HG02943 (cell line): Measurements from ENCODE around the gene MGAT4D.
A peak's percentile ranks its signal among the peaks of the same experiment; 100 is the strongest.
"Not testable (repeated sequence)": the region's sequence is repeated elsewhere in the genome, so short reads cannot be mapped to it uniquely, and the experiment has no call there.

Experiments used
- ATAC-seq: cut with Tn5 transposase; IDR thresholded peaks from one replicate; pipeline ENCODE4 v1.9.1; 2021; ENCODE audit warnings: mild to moderate bottlenecking, low read depth, moderate library complexity; ENCODE audit not compliant: unreplicated experiment

The MGAT4D gene

GRCh38 chr4:140444347-140444746 is 53.7 kb downstream of the MGAT4D start:
- not testable (repeated sequence) for ATAC-seq

- ATAC-seq, result no peak
These were observed 58.4 kb downstream of the MGAT4D start for GRCh38 chr4:140439644-140440142.

DNA sequence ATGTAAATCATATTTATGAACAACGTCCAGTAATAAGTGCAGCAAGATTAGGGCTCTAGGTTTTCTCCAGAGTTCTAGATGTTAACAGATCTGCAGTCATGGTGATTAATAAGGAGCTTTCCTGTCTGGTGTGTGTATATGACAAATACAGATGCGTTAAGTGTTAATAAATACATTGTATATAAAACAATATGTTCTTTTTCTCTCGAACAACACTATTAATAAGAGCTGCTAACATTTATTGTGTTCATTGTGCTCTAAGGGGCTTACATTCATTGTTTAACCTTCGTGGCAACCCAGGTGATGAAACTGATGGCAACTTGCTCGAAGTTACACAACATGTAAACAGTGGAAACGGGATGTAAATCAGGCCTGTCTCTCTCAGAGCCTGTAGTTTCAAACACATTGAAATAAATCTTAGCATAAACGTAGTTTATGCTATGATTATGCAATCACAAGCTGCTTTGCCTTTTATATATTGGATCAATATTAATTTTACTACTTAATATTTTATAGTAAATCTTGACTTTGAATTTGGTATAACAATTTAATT is 70.1 kb downstream of the MGAT4D start:
- no peak for ATAC-seq

- ATAC-seq, result peak; percentile 81
These were observed 70.8 kb downstream of the MGAT4D start, which contains the start of gene CLGN for GRCh38 chr4:140427106-140427918. Gene CLGN (minus strand): TSS chr4:140427648. CDS start chr4:140413078, 14,570 bp downstream.

DNA sequence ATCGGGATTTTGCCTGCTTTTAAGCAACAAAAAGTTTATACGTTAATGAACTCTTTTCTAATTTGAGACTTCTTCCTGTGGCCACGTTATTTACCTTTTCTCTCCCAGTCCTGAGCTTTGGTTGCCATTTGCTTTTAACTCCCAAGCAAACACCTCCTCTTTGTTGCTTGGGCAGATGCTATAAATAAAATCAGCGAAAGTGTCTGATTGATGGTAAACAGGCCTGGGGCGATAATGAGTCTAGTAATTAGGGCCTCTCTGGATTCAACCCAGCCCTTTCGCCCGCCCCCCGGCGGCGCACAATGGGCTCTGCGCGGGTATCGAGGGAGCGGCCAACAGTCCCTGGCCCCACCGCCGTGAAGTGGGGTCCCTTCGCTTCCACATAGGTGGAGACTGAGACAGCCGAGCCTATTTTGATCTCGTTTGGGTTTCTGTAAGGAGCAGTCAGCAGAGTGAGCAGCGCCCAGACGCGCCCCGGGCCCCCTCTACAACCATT is 71.4 kb downstream of the MGAT4D start:
- ATAC-seq, result peak; percentile 20

- no peak for ATAC-seq
These were observed 75.0 kb downstream of the MGAT4D start for GRCh38 chr4:140423106-140423505.

DNA sequence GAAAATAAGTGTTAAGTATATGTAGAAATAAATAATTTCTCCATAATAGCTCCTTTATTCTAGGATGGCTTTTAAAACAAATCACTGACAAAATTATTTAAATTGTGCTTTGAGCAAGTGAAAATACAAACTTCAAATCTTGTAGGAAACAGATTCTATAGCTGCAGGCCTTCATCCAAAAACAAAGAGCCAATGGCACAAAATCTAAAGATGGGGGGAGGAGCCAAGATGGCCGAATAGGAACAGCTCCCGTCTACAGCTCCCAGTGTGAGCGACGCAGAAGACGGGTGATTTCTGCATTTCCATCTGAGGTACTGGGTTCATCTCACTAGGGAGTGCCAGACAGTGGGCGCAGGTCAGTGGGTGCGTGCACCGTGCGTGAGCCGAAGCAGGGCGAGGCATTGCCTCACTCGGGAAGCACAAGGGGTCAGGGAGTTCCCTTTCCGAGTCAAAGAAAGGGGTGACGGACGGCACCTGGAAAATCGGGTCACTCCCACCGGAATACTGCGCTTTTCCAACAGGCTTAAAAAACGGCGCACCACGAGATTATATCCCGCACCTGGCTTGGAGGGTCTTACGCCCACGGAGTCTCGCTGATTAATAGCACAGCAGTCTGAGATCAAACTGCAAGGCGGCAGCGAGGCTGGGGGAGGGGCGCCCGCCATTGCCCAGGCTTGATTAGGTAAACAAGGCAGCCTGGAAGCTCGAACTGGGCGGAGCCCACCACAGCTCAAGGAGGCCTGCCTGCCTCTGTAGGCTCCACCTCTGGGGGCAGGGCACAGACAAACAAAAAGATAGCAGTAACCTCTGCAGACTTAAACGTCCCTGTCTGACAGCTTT is 84.7 kb downstream of the MGAT4D start:
- ATAC-seq, result not testable (repeated sequence)

- ATAC-seq, result no peak
These were observed 89.1 kb downstream of the MGAT4D start for GRCh38 chr4:140408974-140409373.

DNA sequence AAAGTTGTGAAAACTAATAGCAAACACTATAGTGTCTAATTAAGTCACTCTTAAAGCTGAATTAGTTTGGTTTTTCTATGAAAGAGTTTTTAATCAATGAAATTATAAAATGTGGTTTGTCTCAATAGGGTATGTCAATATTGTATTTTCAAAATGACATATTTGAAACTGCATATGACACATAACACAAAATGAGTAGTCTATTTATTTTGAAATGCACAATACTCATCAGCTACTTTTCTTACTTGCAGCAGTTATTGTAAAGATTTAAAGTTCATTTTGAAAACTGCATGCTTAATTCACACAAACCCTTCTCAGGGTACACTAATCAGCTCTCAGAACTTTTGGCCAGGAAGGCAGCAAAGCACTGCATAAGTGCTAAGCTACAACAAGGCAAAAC is 91.8 kb downstream of the MGAT4D start:
- ATAC-seq, result no peak

- no peak for ATAC-seq
These were observed 98.0 kb downstream of the MGAT4D start for GRCh38 chr4:140400111-140400510.

GRCh38 chr4:140395668-140396067 is 102.4 kb downstream of the MGAT4D start:
- ATAC-seq, result no peak
